ENCODE measurements around the gene PLCE1.

The PLCE1 gene

DNA sequence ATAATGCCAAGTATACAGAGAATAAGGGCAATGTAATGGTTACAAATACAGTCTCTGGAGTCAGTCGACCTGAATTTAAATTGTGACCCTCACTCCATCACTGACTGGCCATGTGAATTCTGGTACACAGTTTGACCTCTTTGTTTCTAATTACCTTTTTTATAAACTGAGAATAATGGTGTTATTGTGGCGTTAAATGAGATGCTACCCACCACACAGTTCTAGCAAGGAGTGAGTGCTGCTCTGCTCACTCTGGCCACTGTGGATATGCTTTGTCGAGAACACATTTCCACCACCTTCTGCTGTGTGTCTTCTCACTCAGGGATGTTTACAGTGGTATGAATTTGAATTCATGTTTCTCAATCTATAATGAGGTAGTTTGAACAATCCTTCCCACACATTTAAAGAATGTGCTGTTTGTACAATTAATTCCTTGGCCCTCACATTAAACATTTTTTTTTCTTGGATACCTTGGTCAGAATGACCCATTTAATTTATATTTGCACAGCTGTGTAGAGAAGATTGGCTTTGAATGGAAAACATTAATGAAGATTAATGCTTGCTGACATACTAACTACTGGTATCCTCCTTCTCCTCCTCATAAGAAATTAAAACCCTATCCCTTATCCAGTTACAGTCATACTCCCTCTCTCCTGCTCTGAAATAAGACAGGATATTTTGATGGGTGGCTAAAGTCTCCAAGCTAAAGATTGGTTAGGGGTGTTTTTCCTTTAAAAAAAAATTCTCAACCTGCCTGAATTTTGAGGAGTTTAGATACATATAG lies 42.4 kb downstream of the PLCE1 start:
- TF ChIP-seq CTCF (conservative IDR thresholded peaks at IDR 0.05; ENCODE audit: low read length) = no peak
- no peak for DNase-seq (ENCODE audit: low read depth)
- H3K4me3 ChIP-seq (ENCODE audit: low read length) = no peak overlapping the region

GRCh38 chr10:94036766-94037033 lies 43.0 kb downstream of the PLCE1 start:
- H3K4me3 ChIP-seq (ENCODE audit: low read length) = no peak overlapping the region
- no peak for DNase-seq (ENCODE audit: low read depth)
- no peak for TF ChIP-seq CTCF (conservative IDR thresholded peaks at IDR 0.05; ENCODE audit: low read length)

DNA sequence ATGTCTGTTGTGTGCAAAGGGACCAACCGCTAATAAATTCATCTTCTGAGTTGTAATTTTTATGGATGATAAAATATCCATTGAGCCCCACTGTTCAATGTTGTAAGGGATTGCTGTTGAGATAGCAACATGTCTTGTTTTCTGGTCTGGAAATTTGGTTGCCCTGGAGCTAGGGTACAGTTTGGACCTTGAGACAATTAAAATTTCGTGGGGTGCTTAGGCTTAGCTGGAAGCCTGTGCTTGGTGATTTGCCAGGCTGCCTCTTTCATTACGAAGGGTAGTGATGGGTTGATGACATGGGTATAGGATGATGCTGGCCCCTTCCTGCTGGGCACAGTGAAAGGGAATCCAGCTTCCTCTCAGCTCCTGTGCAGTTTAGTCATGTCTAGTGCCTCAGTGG lies 43.6 kb downstream of the PLCE1 start:
- DNase-seq (ENCODE audit: low read depth) = no peak
- TF ChIP-seq CTCF (conservative IDR thresholded peaks at IDR 0.05; ENCODE audit: low read length) = no peak
- no peak overlapping the region for H3K4me3 ChIP-seq (ENCODE audit: low read length)

GRCh38 chr10:94038024-94038423 lies 44.3 kb downstream of the PLCE1 start:
- H3K4me3 ChIP-seq (ENCODE audit: low read length) = no peak overlapping the region
- peak; percentile 54 for DNase-seq (ENCODE audit: low read depth)
- no peak for TF ChIP-seq CTCF (conservative IDR thresholded peaks at IDR 0.05; ENCODE audit: low read length)

DNA sequence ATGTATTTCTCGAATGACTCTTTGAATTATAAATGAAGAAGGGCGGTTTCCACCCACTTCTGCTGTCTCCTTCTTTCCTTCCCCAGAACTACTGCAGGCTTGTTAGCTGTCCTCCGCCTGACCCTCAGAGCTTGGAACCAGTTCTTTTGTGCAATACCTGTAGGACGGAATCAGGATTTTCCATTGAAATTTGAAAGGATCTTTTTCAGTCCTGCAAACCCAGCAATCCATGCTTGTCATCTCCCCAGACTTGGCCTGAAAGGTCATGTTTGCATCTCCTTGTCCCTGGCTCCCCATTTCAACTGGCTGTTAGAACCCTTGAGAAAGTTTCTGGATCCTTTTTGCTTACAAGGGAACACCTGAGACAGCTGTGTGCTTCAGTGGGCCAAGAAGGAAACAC lies 47.5 kb downstream of the PLCE1 start:
- no peak for TF ChIP-seq CTCF (conservative IDR thresholded peaks at IDR 0.05; ENCODE audit: low read length)
- H3K4me3 ChIP-seq (ENCODE audit: low read length) = no peak overlapping the region
- no peak for DNase-seq (ENCODE audit: low read depth)

DNA sequence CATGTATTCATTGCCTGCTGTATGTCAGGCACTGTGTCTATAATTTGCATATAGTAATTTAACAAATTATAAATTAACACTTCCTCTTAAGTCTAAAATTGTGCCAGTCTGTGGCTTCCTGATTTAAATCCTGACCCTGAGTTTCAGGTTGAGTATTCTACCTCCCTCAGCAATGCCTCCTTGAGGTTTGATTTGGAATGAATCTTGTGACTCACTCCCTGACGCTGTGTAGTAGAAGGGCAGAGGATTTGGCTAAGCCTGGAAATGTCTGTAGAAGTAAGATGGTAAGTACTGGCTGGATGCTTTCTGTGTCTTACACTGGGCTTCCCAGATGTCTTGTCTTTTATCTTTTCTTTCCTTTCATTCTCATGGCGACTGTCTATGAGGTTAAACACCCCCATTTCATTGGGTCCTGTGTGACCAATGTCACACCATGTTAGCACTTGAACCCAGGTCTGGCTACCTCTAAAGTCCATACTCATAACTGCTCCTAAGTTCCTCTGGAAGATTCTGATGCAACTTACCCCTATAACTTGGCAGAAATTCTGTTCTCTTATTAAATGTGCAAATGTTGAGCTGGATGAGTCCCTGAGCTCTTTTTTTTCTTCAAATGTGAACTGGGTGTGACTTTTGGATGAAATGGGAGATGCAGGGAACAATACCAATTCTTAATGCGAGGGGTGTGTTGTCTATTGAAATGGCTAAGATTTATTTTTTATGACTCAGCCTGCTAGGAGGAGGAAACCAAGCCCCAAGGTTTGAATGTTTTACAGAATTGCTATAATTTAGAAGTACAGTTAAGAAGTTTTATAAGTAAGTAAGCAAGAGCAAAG lies 48.5 kb downstream of the PLCE1 start:
- peak overlapping the region; percentile 20 for H3K4me3 ChIP-seq (ENCODE audit: low read length)
- TF ChIP-seq CTCF (conservative IDR thresholded peaks at IDR 0.05; ENCODE audit: low read length) = peak; percentile 56
- DNase-seq (ENCODE audit: low read depth) = peak; percentile 85

- TF ChIP-seq CTCF (conservative IDR thresholded peaks at IDR 0.05; ENCODE audit: low read length) = no peak
- no peak for DNase-seq (ENCODE audit: low read depth)
- H3K4me3 ChIP-seq (ENCODE audit: low read length) = no peak overlapping the region; the same call in 1 of the 2 replicates
Measured at GRCh38 chr10:94042834-94043175, 49.1 kb downstream of the PLCE1 start.
